Hepatocyte (in vitro differentiated cells): Measurements from ENCODE around the gene EPC1. TPM values are rescaled to one million over a fixed set of nuclear protein-coding genes. Genes with fewer than 3 reads are reported as not detected.

Source experiments
- DNase-seq: peaks from one replicate; pipeline ENCODE4 v3.0.0-alpha.2; 2016; ENCODE audit warnings: low spot score
- H2AFZ ChIP-seq: fragments of 200-600 bp; sonication (generic); 2 replicates; pipeline ENCODE4 v1.6.0; 2016; ENCODE audit warnings: antibody characterized with exemption, mild to moderate bottlenecking
- H3K27ac ChIP-seq: fragments of 200-600 bp; sonication (generic); 2 replicates; pipeline ENCODE4 v1.5.1; 2016; ENCODE audit warnings: mild to moderate bottlenecking
- H3K27me3 ChIP-seq: fragments of 200-600 bp; sonication (generic); 2 replicates; pipeline ENCODE4 v1.6.1; 2016
- H3K36me3 ChIP-seq: fragments of 200-600 bp; sonication (generic); replicated peaks from 2 replicates; pipeline ENCODE4 v1.5.1; 2016; ENCODE audit warnings: low read depth; ENCODE audit not compliant: insufficient read depth
- H3K4me1 ChIP-seq: fragments of 200-600 bp; sonication (generic); 2 replicates; pipeline ENCODE4 v1.5.1; 2016; ENCODE audit warnings: mild to moderate bottlenecking, moderate library complexity; ENCODE audit not compliant: insufficient read depth
- H3K4me2 ChIP-seq: fragments of 200-600 bp; sonication (generic); 2 replicates; pipeline ENCODE4 v1.6.0; 2016
- H3K4me3 ChIP-seq: fragments of 200-600 bp; sonication (generic); 2 replicates; pipeline ENCODE4 v1.5.1; 2016; ENCODE audit warnings: mild to moderate bottlenecking
- H3K79me2 ChIP-seq: fragments of 200-600 bp; sonication (generic); 2 replicates; pipeline ENCODE4 v1.6.0; 2017; ENCODE audit warnings: mild to moderate bottlenecking
- H3K9me2 ChIP-seq: fragments of 200-600 bp; sonication (generic); replicated peaks from 2 replicates; pipeline ENCODE4 v1.6.0; 2017; ENCODE audit warnings: mild to moderate bottlenecking; ENCODE audit not compliant: insufficient read depth
- H3K9me3 ChIP-seq: fragments of 200-600 bp; sonication (generic); 2 replicates; pipeline ENCODE4 v1.5.1; 2016; ENCODE audit warnings: low read depth, mild to moderate bottlenecking
- H4K20me1 ChIP-seq: fragments of 200-600 bp; sonication (generic); 2 replicates; pipeline ENCODE4 v1.6.0; 2016; ENCODE audit warnings: mild to moderate bottlenecking; ENCODE audit not compliant: insufficient read depth, poor library complexity, severe bottlenecking
- CTCF ChIP-seq: fragments of 200-600 bp; sonication (generic); IDR thresholded peaks from 2 replicates; pipeline ENCODE4 v1.5.1; 2016; ENCODE audit warnings: antibody characterized with exemption, mild to moderate bottlenecking; ENCODE audit not compliant: poor library complexity
- EZH2 ChIP-seq: fragments of 200-600 bp; sonication (generic); IDR thresholded peaks from 2 replicates; pipeline ENCODE4 v1.6.1; 2016; ENCODE audit warnings: antibody characterized with exemption, mild to moderate bottlenecking, borderline replicate concordance
- EZH2phosphoT487 ChIP-seq: fragments of 200-600 bp; sonication (generic); IDR thresholded peaks from one replicate; pipeline ENCODE4 v1.6.1; 2018; ENCODE audit warnings: antibody characterized with exemption, mild to moderate bottlenecking, low read depth, moderate library complexity; ENCODE audit not compliant: unreplicated experiment, severe bottlenecking
- WGBS: methylation state at CpG from one replicate; pipeline ENCODE4 v1.1.6; 2016; ENCODE audit warnings: low lambda C conversion rate; ENCODE audit errors: missing lambda C conversion rate; 5-methylcytosine and 5-hydroxymethylcytosine counted together
- polyA plus RNA-seq: library from polyadenylated mRNA; unstranded; fragments of >200 nt; fragmentation: Nextera tagmentation; extraction: Ambion mirVana; gene quantifications from 2 replicates; pipeline ENCODE4 v1.2.1, GENCODE V29; 2016
- total RNA-seq: library from RNA; depleted of rRNA; stranded (reverse); fragments of >200 nt; gene quantifications from 2 replicates; pipeline ENCODE4 v1.2.3, GENCODE V29; 2014

EPC1 gene
- total and polyA plus RNA-seq, 2 experiments from 2014 or later, result 19.4 to 36.3 TPM

GRCh38 chr10:32348297-32349198 is 1.6 kb upstream of the EPC1 start:
- no peak for TF ChIP-seq EZH2phosphoT487
- no peak for TF ChIP-seq CTCF
- TF ChIP-seq EZH2, result no peak
- H2AFZ ChIP-seq, result no peak overlapping the region

DNA sequence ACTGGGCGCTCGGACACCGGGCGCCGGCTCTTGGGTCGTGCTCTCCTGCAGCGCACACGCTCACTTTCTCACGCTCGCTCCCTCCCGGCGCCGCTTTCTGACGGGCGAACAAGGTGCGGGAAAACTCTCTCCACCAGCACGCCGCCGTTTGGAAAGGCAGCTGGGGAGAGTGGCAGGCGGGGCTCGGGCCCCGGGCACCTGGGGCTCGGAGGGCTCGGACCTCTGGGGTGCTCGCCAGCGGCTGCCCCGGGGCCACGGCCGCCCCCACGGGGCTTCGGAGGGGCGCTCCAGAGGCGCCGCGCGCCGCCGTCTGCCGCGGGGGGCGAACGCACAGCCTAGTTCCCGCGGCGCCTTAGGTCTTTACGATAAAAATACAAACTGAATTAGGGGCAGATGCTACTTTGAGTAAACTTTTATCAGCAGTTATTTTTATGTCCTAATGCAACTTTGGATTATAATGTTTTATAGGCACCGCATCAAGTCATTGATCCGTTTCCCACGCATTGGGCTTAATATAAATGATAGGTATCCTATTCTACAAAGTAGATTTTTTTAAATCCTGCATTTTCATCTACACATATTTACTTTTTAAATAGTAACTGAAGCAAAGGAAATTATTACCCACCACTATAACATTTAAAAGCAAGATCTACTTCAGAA is 535 bp upstream of the EPC1 start:
- H3K27ac ChIP-seq, result peak overlapping the region; percentile 100
- H3K9me3 ChIP-seq, result no peaks in the 10 kb centered on the region
- no peaks in the 10 kb centered on the region for H3K27me3 ChIP-seq
- TF ChIP-seq EZH2, result no peak
- DNase-seq, result no peak
- H3K4me1 ChIP-seq, result peaks cover 28% of the 10 kb centered on the region
- no peaks in the 10 kb centered on the region for H3K36me3 ChIP-seq
- H4K20me1 ChIP-seq, result peaks cover 41% of the 10 kb centered on the region
- H3K4me2 ChIP-seq, result peak overlapping the region; percentile 81
- H2AFZ ChIP-seq, result peak overlapping the region; percentile 79
- peaks cover 82% of the 10 kb centered on the region for H3K79me2 ChIP-seq
- H3K9me2 ChIP-seq, result no peaks in the 10 kb centered on the region
- WGBS, result 1% methylated on average over 43 of the region's 49 CpGs
- H3K4me3 ChIP-seq, result peak overlapping the region; percentile 64

More at GRCh38 chr10:32348297-32349198, 1.6 kb upstream of the EPC1 start:
- peak overlapping the region; percentile 100 for H3K27ac ChIP-seq
- 68% methylated on average over 18 of the region's 18 CpGs for WGBS
- H3K9me3 ChIP-seq, result no peaks in the 10 kb centered on the region
- no peak overlapping the region for H3K4me3 ChIP-seq
- DNase-seq, result no peak
- peak overlapping the region; percentile 81 for H3K4me2 ChIP-seq
- H3K9me2 ChIP-seq, result no peaks in the 10 kb centered on the region
- H3K27me3 ChIP-seq, result no peaks in the 10 kb centered on the region
- peaks cover 33% of the 10 kb centered on the region for H4K20me1 ChIP-seq
- peaks cover 76% of the 10 kb centered on the region for H3K79me2 ChIP-seq
- no peaks in the 10 kb centered on the region for H3K36me3 ChIP-seq
- H3K4me1 ChIP-seq, result peaks cover 26% of the 10 kb centered on the region

GRCh38 chr10:32346134-32346550 is 816 bp downstream of the EPC1 start:
- Histone ChIP-seq H3K9me2 (no peaks in the 10 kb centered on the region), H4K20me1 (peaks cover 55% of the 10 kb centered on the region), H3K4me1 (peaks cover 28% of the 10 kb centered on the region), H3K79me2 (peaks cover 85% of the 10 kb centered on the region), H3K4me3 (peak overlapping the region; percentile 69), H3K9me3 (no peaks in the 10 kb centered on the region), H2AFZ (peak overlapping the region; percentile 70), H3K36me3 (no peaks in the 10 kb centered on the region), H3K27ac (peak overlapping the region; percentile 100), H3K27me3 (no peaks in the 10 kb centered on the region), H3K4me2 (peak overlapping the region; percentile 91)
- no peak for TF ChIP-seq EZH2
- no peak for TF ChIP-seq EZH2phosphoT487
- peak; percentile 96 for TF ChIP-seq CTCF
- peak; percentile 98 for DNase-seq
- under 1% methylated on average over 29 of the region's 30 CpGs for WGBS

DNA sequence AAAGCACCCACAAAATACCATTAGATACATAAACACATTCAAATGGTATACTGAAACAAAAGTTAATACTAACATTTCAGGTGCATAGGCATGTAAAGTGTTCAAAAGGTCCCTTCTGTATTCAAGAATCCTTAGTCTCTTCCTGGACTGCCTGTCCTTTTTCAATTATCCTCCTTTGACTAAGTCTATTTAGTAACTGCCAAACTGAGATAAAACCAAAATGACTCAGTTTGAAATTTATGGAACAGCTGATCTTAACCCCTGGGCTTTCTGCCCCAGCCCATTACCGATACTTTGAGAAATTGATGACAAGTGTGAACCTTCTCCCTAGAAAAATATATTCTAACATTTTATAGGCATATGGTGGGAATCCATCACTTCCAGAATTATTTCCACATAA is 5.4 kb downstream of the EPC1 start:
- Histone ChIP-seq H2AFZ (no peak overlapping the region), H3K4me2 (no peak overlapping the region), H3K27me3 (no peaks in the 10 kb centered on the region), H3K27ac (no peak overlapping the region), H3K9me3 (no peaks in the 10 kb centered on the region), H3K79me2 (peaks cover 94% of the 10 kb centered on the region), H3K4me3 (no peak overlapping the region), H4K20me1 (peaks cover 93% of the 10 kb centered on the region), H3K36me3 (no peaks in the 10 kb centered on the region), H3K9me2 (no peaks in the 10 kb centered on the region), H3K4me1 (peaks cover 10% of the 10 kb centered on the region)
- DNase-seq, result no peak
- WGBS, result 87% methylated on average over 1 of the region's 1 CpG
- TF ChIP-seq EZH2, result no peak
- no peak for TF ChIP-seq CTCF
- no peak for TF ChIP-seq EZH2phosphoT487
